H54 (cell line): ENCODE measurements around the gene OSGEP.

Experiments used
- DNase-seq: peaks from one replicate; pipeline ENCODE4 v3.0.0; 2011; ENCODE audit warnings: low spot score, mixed read lengths; ENCODE audit not compliant: insufficient read length
- FAIRE-seq: peaks from 3 replicates; lab custom pipeline; 2011; peaks lifted over from hg19 to GRCh38; lab: Jason Lieb, UNC
- POLR2A ChIP-seq: IDR thresholded peaks from 2 replicates; pipeline ENCODE4 v1.6.1; 2011; ENCODE audit warnings: low read depth, mild to moderate bottlenecking, low read length

OSGEP gene

DNA sequence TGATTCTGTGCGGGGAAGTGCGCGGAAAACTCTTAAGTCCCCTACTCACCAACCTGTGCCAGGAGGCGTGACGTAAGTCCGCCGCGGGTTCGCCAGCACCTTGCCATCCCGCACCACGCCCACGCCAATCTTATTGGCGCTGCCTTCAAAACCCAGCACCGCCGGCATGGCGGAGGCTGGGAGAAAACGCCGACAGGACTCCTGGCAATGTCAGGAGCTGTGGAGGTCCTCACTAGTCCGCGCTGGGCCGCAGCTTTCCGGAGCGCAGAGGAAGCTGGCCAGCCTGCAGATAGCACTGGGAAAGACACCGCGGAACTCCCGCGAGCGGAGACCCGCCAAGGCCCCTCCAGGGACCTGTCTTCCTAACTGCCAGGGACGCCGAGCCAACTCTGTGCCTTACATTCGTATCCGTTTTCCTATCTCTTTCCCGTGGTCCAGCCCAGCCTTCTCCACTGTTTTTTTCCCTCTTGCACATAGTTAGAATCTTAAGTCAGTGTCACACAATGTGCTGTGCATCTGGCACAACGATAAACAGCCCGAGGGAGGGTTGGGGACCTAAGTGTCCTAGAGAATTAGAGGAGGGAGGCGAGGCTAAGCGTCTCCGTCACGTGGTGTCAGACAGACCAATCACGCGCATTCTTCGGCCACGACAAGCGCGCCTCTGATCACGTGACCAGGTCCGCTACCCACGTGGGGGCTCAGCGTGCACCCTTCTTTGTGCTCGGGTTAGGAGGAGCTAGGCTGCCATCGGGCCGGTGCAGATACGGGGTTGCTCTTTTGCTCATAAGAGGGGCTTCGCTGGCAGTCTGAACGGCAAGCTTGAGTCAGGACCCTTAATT lies at the start of gene OSGEP, which contains the start of gene APEX1:
Gene OSGEP, minus strand, starts transcription at position 297 of the 839 bp plus-strand sequence. Its CDS starts 129 bp downstream, at position 168.
Gene APEX1, plus strand, starts transcription at position 711 of the 839 bp plus-strand sequence. CDS start 420 bp downstream, outside the sequence.
- peak; percentile 87 for FAIRE-seq
- peak; percentile 45; the same call in 1 of the 2 replicates for TF ChIP-seq POLR2A
- peak; percentile 45 for DNase-seq

DNA sequence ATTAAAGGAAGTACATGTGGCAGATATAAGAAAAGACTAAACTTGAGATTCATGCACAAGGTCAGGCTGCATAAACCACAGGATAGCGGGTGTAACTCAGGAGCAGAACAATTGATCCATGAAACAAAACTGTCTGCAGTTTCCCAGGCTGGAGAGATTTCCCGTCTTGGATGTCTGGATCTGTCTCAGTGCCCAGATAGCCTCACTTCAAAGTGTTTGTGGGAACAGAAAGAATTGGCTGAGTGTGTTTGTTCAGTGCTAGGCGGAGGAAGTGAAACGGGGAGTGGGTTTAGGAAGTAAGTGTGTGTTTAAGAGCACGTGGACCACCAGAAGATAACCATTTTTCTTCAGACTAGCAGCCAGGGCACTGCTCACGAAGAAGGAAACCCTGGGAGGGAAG lies 49.3 kb upstream of the OSGEP start:
- FAIRE-seq: no peak
- DNase-seq: no peak
- TF ChIP-seq POLR2A: no peak

DNA sequence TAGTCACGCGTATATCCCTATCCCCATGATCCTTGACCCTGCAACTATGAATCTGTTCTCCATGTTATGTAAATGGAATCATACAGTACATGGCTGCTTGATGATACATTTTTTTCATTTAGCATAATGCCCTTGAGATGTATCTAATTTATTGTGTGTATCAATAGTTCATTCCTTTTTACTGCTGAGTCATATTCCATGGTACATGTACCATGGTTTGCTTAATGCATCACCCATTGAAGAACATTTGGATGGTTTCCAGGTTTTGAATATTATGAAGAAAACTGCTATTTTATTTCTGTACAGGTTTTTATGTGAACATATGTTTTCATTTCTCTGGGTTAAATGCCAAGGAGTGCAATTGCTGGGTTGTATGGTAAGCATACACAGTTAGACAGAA lies 46.7 kb upstream of the OSGEP start:
- DNase-seq (no peak), FAIRE-seq (no peak)
- no peak for TF ChIP-seq POLR2A

DNA sequence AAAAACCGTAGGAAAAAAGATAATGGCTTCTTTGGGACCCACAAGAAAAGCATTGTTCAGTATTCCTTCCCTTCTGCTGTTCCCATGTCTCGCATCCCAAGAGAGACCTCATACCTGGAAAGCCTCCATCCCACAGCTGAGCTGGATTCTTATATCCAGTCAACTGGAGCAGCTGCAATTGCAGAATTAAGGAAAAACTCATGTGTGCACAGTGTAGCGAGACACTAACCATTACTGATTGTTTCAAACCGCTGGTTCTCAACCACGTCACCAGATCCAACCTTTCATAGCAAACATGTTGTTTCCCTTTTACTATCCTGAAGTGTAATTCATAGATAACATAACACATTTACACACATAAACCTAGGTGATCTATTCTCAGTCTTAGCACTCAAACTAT lies 45.3 kb upstream of the OSGEP start:
- no peak for TF ChIP-seq POLR2A
- DNase-seq (no peak), FAIRE-seq (no peak)

DNA sequence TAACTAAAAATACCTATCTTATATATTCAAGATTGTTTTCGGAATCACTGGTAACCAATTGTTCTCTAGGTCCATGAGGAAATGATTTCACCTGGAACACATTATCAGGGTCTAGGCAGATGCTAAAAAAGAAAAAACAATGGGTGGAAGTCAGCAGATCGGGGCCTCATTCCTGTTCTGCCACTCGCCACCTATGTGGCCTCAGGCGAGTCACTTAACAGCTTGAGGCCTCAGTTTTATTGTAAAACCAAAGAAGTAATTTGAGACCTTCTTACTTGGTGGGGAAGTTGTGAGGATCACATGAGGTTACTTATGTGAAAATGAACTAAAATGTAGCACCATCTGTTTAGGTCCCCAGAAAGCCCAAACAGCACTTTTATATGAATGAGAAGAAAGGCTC lies 44.5 kb upstream of the OSGEP start:
- FAIRE-seq (no peak), DNase-seq (no peak)
- TF ChIP-seq POLR2A: no peak

DNA sequence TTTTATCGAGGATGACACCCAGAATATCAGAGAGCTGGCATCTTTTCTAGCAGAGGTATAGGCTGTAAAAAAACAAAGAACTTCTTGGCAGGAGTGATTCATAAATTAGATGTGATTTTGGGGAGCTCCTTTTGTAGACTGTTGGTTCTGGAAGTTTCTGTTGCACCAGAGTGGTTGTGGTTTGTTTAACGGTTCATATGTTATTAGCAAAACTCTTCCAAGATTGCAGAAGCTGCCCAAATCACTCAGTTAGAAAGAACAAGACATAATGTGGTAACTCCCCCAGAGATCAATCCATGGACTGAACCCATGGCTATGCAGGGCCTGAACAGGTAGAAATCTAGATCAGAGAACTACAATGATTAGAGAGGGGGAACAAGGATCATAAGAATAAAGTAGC lies 44.0 kb upstream of the OSGEP start:
- TF ChIP-seq POLR2A: no peak
- no peak for DNase-seq

DNA sequence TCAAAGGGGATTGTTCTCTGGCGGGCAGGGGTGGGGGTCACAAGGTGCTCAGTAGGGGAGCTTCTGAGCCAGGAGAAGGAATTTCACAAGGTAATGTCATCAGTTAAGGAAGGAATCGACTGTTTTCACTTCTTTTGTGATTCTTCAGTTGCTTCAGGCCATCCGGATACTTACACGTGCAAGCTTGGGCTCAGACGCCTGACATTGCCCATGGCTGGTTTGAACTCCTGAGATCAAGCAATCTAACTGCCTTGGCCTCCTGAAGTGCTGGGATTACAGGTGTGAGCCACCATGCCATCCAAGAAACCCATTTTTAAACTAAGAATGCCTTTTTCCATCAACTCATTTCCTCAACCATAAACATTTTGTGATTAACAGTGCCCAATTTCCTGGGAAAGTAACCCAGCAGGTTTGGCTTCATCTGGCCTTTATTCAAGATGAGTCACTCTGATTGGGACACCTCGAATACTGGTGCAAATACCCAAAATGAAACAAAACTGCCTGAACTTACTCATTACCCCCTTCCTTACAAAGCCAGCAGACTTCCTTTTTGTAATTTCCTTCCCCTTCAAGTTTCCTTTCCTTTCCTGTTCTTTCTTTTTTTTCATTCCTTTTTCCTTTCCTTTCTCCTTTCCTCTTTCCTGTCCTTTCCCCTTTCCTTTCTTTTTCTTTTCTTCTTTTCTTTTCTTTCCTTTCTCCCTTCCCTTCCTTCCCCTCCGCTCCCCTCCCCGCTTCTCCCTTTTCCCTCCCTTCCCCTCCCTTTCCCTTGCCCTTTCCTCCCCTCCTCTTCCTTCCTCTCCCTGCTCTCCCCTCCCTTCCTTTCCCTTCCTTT lies 40.5 kb upstream of the OSGEP start:
- FAIRE-seq (no peak), DNase-seq (no peak)
- TF ChIP-seq POLR2A: no peak

More for the DNA sequence above, 44.0 kb upstream of the OSGEP start:
- no peak for FAIRE-seq

DNA sequence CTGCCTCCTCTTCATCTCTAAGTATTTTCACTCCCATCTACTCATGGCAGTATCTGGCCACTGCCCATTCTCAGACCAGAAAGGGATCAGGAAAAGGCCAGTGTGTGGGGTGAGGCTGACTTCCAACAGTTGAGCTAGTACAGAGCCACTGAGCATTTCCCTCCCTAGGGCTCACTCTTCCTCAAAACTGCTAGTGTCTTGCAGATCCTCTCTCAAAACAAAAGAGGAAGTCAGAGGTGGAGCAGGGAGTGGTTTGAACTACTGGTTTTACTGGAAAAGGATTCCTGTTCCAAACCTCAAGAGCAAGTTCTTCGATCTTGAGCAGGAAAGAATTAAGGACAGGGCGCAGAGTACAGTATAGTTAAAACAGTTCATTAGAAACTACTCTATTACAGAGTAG lies 39.0 kb upstream of the OSGEP start:
- no peak for DNase-seq
- no peak for TF ChIP-seq POLR2A
- FAIRE-seq: no peak

DNA sequence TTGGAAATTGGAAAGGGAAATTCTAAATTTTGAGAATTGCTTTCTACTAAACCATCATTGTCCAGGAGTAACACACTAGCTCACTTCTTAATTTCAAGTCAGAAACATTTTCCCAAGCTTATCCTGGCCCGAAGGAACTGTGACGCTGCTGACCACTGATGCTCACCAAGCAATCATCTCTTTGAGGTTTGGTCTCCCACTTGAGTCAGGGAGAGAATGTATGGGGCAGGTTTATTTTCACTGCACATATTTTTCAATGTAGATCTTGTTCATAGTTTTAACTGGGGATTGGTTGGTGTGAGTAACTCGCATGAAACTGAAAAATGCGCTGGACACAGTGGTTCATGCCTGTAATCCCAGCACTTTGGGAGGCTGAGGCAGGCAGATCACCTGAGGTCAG lies 37.9 kb upstream of the OSGEP start:
- FAIRE-seq: no peak
- no peak for DNase-seq
- no peak for TF ChIP-seq POLR2A

DNA sequence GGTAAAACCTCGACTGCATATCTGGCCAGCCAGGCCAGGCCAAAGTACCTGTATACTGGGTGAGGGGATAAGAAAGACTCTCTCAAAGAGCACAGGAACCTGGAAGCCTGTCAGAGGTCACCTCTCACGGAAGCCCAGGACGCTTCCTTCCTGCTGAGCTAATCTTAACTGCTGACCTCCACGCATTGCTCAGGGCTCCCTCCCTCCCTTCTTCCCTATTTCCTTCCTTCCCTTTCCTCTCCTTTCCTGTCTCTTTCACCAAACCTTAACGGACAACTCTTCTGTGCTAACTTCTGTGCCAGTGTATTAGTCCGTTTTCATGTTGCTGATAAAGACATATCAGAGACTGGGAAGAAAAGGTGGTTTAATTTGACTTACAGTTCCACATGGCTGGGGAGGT lies 36.0 kb upstream of the OSGEP start:
- DNase-seq (no peak), FAIRE-seq (no peak)
- TF ChIP-seq POLR2A: no peak

DNA sequence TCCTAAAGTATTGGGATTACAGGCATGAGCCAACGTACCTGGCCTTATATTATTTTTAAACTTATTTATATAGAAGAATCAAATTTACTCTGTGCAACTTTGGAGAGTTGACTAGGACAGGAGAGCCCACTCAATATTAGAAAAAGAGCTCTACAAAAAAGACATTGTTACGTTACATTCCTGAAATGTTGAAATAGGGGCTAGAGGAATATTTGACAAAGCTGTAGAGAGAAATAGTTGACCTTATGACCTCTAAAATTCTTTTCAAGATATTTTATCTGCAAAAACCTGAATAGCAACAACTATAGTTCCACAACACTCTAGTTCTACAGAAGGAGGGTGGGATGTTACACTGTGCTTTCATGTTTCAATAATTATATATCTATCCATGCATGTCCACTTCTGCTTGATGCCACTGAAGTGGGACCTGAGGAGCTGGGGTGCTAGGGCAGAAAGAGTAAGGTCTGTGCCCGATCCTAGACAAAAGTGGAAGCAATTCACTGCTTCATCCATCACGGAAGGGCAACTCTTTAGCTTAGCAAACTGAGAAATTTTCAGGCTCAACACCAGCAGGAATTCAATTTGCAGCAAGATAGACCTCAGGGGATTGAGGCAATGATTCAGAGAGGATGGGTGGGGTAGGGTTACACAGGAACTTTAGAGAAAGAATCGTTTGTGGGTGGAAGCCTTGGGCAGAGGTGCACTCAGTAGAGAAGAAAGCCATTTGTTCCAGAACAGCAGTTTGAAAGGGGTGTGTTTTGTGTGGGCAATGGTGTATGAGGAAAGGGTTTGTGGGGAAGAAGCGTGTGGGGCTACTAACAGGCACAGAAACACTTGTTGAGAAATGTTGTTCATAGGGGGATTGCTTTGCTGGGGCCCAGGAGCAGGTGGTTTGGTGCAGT lies 34.7 kb upstream of the OSGEP start:
- DNase-seq: no peak
- TF ChIP-seq POLR2A: no peak
- FAIRE-seq: no peak

DNA sequence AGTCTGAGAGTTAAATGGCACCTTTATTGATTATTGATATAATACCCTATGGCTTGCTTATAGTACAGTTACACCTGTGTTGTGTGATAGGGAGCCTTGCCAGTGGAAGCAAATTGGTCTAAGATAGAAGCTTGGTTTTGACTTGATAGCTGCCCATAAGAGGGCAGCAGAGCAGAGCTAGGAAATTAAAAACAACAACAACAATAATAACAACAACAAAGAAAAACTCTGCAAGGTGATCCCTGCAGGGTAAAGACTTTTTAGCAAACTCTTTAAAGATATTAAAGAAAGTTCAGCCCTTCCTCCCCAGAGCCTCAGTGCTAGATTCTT lies 32.7 kb upstream of the OSGEP start:
- FAIRE-seq: no peak
- no peak for DNase-seq
- TF ChIP-seq POLR2A: no peak

DNA sequence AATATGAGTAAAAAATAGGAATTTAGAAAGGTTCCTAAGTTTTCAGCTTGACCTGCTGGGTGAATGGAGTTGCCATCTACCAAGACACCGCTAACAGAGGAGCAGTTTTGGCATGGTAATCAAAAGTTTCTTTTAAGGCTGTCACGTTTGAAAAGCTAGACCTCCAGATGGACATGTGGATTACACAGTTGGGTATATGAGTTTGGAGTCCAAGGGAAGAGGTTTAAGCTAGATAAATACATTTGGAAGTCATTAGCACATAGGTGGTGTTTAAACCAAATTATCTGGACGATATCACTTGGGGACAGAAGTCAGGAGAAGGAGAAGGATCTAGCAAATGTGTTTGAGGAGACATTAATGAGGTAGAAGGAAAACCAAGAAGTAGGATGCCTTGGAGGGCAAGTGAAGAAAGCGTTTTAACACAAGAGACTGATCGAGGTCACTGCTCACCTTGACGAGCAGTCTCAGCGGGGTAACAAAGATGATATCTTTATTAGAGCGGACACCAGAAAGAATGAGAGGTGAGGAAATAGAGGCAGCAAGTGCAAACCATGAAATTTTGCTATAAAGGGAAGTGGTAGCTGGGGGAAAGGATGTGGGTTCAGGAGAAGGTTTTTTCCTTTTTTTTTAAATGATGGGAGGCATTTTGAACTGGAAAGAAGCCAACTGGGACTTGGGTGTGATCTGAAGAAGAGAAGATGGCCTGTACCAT lies 32.2 kb upstream of the OSGEP start:
- DNase-seq (no peak), FAIRE-seq (no peak)
- TF ChIP-seq POLR2A: no peak

DNA sequence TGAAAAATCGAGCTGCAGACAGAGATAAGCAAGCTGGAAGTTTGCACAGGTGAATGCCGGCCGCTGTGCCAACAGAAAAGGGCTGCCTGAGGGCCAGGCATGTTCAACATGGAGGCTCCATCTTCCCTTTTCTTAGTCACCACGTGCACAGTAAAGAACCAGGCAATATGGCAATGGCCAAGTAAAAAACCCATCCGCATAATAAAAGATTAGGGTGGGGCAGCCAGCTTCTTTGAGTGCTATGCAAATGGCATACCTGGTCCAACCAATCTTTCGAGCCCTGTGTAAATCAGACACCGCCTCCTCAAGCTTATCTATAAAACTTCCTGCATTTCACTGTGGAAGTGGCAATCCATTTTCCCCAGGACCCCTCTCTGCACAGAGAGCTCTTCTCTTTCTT lies 31.3 kb upstream of the OSGEP start:
- DNase-seq (no peak), FAIRE-seq (no peak)
- no peak for TF ChIP-seq POLR2A
